ENCODE measurements around the gene BLOC1S4. TPM values are rescaled to one million over a fixed set of nuclear protein-coding genes. Genes with fewer than 3 reads are reported as not detected.
"Not testable (repeated sequence)": the region's sequence is repeated elsewhere in the genome, so short reads cannot be mapped to it uniquely, and the experiment has no call there.

The BLOC1S4 gene
- polyA plus RNA-seq, 12 donors = 6.0 to 13.6 (median 7.5) TPM; not detected in 1

GRCh38 chr4:6733358-6734164 lies 17.6 kb downstream of the BLOC1S4 start:
- DNase-seq = no peak

GRCh38 chr4:6734165-6734786 lies 18.3 kb downstream of the BLOC1S4 start:
- DNase-seq = no peak

- DNase-seq = no peak
Measured at GRCh38 chr4:6739920-6740319, 23.9 kb downstream of the BLOC1S4 start.

DNA sequence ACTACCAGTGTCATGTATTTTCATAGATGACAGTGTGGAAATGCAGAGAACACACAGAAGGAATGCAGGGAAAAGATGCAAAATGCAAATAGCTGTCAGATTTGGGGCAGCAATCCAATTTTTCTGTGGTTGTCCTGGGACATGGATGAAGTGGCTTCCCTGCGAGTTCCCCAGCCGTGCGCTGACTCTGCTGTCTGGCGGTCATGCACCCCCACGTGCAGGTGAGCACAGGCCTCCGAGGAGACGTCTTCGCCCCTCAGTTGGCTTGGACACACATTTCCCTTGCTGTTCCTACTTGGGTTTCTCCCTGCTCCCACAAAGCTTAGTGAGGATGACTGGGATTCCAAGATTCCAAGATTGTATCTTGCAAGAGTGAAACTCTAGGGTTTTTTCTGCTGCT lies 24.4 kb downstream of the BLOC1S4 start:
- no peak for DNase-seq

- no peak for DNase-seq
Measured at GRCh38 chr4:6742507-6742906, 26.5 kb downstream of the BLOC1S4 start.

GRCh38 chr4:6742989-6743388 lies 27.0 kb downstream of the BLOC1S4 start:
- no peak for DNase-seq

GRCh38 chr4:6746721-6747293 lies 30.8 kb downstream of the BLOC1S4 start:
- no peak for DNase-seq

GRCh38 chr4:6747294-6748051 lies 31.5 kb downstream of the BLOC1S4 start:
- no peak for DNase-seq

- DNase-seq = no peak
Measured at GRCh38 chr4:6748286-6748685, 32.3 kb downstream of the BLOC1S4 start.

GRCh38 chr4:6749340-6750171 lies 33.6 kb downstream of the BLOC1S4 start:
- DNase-seq = peak; percentile 36

DNA sequence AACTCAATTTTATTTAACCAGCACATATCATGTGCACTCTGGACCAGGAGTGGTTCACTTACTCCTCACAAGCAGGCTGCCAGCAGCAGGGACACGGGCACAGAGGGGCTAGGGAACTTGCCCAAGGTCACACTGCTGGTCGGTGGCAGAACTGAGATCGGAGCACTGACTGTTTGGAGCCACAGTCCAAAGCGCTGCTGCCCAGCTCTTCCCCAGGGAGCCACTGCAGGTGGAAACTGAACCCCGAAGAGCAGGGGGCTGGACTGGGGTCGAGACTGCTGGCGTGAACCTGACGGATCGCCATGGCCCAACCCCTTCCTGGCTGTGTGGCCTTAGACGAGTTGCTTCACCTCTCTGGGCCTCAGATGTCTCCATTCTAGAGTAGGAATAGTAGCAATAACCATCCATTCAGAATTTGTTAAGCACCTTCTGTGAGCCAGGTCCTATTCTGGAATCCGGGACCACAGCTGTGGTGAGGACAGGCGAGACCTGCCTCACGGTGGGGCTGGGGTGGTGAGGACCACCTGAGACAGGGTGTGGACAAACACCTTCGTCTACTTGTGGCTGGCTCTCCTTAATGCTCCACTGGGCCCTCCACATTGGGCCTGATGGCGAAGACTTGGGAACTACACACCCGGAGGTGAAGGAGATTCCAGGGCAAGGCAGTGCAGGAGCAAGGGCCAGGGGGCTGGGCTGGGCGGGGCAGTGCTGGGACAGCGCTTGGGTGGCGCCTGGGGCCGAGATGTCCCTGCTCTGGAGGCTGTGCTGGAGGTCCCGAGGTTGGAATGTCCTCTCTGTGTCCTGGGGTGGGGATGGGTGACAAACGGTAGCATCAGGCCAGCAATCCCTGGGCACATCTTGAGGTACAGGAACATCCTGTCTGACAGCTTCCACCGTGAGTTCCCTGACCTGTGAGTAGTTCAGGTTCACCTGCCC lies 34.6 kb downstream of the BLOC1S4 start:
- DNase-seq = no peak

GRCh38 chr4:6751611-6752485 lies 35.9 kb downstream of the BLOC1S4 start:
- DNase-seq = no peak

- no peak for DNase-seq
Measured at GRCh38 chr4:6752486-6752829, 36.5 kb downstream of the BLOC1S4 start.

DNA sequence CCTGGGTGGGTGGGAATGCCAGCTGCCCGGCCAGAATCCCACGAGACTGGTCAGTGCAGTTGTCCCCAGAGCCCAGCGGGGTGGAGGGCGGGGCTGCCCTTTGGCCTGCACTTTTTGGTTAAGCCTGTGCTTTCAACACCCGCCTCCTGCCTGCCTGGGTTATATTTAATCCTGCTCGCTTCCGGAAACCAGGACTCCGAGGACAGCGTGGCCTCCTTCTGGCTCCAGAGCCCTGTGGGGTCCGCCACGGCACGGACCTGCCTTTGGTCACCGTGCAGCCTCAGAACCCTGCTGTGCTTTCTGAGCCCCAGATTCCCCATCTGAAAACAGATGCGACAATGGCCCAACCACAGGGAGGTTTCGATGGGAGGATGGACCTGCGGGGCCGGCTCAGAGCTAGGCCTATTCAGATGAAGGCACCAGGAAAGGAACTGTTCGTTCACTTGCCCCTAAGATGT lies 37.2 kb downstream of the BLOC1S4 start:
- no peak for DNase-seq

- DNase-seq = no peak
Measured at GRCh38 chr4:6753891-6754290, 37.9 kb downstream of the BLOC1S4 start.

GRCh38 chr4:6754481-6755087 lies 38.6 kb downstream of the BLOC1S4 start:
- no peak for DNase-seq

DNA sequence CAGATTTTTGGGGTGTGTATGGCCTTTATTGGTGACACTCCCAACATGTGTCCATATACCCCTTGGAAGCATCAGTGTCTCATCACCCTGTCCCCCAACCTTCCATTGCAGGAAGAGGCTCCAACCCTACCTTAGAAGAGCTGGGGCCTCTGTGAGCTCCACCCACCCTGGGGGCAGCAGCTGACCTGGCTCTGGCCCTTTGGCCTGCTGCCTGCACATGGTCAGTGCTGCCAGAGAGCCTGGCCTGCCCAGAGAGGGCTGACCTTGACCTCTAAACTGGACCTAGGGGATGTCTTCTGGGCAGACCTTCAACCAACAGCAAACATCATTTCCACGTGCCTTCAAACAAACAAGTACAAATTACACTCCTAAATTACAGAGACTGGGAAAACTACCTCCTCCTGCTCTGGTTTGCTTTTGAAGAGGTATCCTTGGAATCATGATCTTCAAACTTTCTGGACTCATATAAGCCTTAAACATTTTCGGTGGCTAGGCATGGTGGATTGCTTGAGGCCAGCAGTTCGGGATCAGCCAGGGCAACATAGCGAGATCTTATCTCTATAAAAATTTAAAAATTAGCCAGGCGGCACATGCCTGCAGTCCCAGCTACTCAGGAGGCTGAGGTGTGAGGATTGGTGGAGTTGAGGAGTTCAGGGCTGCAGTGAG lies 39.2 kb downstream of the BLOC1S4 start:
- DNase-seq = no peak

DNA sequence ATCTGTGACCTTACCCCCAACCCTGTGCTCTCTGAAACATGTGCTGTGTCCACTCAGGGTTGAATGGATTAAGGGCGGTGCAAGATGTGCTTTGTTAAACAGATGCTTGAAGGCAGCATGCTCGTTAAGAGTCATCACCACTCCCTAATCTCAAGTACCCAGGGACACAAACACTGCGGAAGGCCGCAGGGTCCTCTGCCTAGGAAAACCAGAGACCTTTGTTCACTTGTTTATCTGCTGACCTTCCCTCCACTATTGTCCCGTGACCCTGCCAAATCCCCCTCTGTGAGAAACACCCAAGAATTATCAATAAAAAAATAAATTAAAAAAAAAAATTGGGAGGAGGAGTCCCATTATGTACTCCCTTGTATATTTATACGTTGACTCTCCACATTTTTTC lies 40.4 kb downstream of the BLOC1S4 start:
- not testable (repeated sequence) for DNase-seq

Data from muscle of arm (tissue), 12 donors.